Immature natural killer cell (primary cell): ENCODE measurements around the gene DUSP16. TPM values are rescaled to one million over a fixed set of nuclear protein-coding genes. Genes with fewer than 3 reads are reported as not detected.
"Not testable (repeated sequence)": the region's sequence is repeated elsewhere in the genome, so short reads cannot be mapped to it uniquely, and the experiment has no call there.

Experiments used
- DNase-seq, 3 donors: peaks; one replicate each; pipeline ENCODE4 v3.0.0; 2022; ENCODE audit warnings: mixed read lengths in 1 of 3
- H3K27ac Mint-ChIP-seq, 6 donors: one replicate each; pipeline ENCODE4 v1.8.0; 2020; ENCODE audit warnings: mixed read lengths in 6 of 6, mild to moderate bottlenecking in 5 of 6, inconsistent platforms in 4 of 6, moderate library complexity in 3 of 6
- H3K27me3 Mint-ChIP-seq, 3 donors: one replicate each; pipeline ENCODE4 v1.8.0; 2020 to 2021; ENCODE audit warnings: low read depth in 3 of 3, mild to moderate bottlenecking in 3 of 3, mixed read lengths in 3 of 3, moderate library complexity in 3 of 3, inconsistent platforms in 1 of 3
- H3K36me3 Mint-ChIP-seq, 3 donors: one replicate each; pipeline ENCODE4 v1.8.0; 2020; ENCODE audit warnings: mixed read lengths in 3 of 3, inconsistent platforms in 2 of 3, mild to moderate bottlenecking in 2 of 3
- H3K4me1 Mint-ChIP-seq, 2 donors: one replicate each; pipeline ENCODE4 v1.8.0; 2020; ENCODE audit warnings: inconsistent platforms in 2 of 2, mild to moderate bottlenecking in 2 of 2, mixed read lengths in 2 of 2, moderate library complexity in 1 of 2
- H3K4me3 Mint-ChIP-seq, 5 donors: one replicate each; pipeline ENCODE4 v1.8.0; 2020; ENCODE audit warnings: mild to moderate bottlenecking in 5 of 5, mixed read lengths in 5 of 5, inconsistent platforms in 3 of 5, moderate library complexity in 3 of 5
- H3K9me3 Mint-ChIP-seq, 6 donors: one replicate each; pipeline ENCODE4 v1.8.0; 2020; ENCODE audit warnings: mild to moderate bottlenecking in 6 of 6, mixed read lengths in 6 of 6, inconsistent platforms in 4 of 6, moderate library complexity in 3 of 6
- polyA plus RNA-seq, 3 donors: library from polyadenylated mRNA; unstranded; fragments of 300-500 nt; fragmentation: Illumina TruSeq; gene quantifications; one replicate each; pipeline ENCODE4 v1.2.3, GENCODE V29; 2021

Gene DUSP16
- polyA plus RNA-seq, 3 donors from 2014 or later: 0.57 to 0.78 TPM; not detected in 1

DNA sequence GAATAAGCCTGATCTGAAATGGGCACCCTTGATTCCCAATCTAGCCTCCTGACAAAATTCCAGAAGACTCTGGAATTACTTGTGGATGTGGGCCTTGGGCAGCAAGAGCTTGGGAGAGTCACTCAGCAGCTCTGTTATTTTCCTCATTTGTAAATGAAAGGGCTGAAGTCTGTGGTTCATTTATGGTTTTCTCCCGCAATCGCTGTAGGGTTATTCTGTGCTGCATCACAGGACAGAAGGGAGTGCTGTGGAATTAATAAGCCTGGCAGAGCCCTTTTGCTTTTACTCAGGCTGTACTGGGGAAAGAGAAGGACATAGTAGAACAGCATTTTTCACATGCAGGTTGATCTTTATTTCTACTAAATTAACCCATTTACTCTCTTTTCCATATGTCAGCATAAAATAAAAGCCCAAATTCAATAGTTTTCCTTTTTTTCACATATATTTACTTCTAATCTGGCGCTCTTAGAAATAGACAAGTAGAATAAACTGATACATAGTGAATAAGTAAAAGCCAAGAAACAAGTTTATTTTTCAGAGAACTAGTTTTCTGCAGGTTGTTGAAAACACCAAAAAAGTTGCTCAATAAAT lies 49.2 kb downstream of the DUSP16 start:
- H3K36me3 Mint-ChIP-seq: peaks cover 4 to 12% (median 8%) of the 10 kb centered on the region in 3 donors
- H3K9me3 Mint-ChIP-seq: no peaks in the 10 kb centered on the region
- peaks cover 0 to 2% (median 0%) of the 10 kb centered on the region in 3 donors for H3K27me3 Mint-ChIP-seq
- no peak overlapping the region for H3K27ac Mint-ChIP-seq
- no peak overlapping the region for H3K4me3 Mint-ChIP-seq
- no peak for DNase-seq
- H3K4me1 Mint-ChIP-seq: no peaks in the 10 kb centered on the region

DNA sequence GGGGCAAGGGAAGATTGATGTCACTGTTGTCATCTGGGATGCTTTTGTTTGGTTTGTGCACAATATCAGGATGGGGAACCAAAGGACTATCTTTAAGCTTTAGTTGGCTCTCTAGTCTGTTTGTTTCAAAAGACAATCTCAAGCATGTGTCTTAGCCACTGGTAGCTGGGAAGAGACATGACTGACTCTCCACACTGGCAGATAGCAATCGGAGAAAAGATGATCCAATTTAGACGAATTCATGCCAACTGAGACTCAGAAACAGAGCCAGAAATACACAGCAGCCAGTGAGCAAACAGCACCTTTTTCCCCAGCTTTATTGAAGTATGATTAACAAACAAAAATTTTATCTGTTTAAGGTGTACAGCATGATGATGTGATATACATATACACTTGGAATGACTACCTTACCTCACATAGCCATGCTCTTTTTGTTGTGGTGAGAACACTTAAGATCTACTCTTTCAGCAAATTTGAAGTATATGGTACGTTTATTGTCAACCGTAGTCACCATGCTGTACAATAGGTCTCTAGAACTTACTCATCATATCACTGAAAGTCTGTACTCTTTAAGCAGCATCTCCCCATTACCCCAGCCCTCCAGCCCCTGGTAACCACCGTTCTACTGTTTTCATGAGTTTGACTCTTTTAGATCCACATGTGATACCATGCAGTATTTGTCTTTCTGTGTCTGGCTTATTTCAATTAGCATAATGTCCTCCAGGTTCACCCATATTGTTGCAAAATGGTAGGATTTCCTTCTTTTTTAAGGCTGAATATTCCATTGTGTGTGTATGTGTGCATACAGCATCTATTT lies 50.6 kb downstream of the DUSP16 start:
- Mint-ChIP-seq H3K27me3 (peaks cover 0 to 2% (median 0%) of the 10 kb centered on the region in 3 donors), H3K9me3 (no peaks in the 10 kb centered on the region), H3K36me3 (peaks cover 0 to 9% (median 3%) of the 10 kb centered on the region in 3 donors), H3K4me3 (no peak overlapping the region), H3K27ac (no peak overlapping the region), H3K4me1 (no peaks in the 10 kb centered on the region)
- DNase-seq: no peak

DNA sequence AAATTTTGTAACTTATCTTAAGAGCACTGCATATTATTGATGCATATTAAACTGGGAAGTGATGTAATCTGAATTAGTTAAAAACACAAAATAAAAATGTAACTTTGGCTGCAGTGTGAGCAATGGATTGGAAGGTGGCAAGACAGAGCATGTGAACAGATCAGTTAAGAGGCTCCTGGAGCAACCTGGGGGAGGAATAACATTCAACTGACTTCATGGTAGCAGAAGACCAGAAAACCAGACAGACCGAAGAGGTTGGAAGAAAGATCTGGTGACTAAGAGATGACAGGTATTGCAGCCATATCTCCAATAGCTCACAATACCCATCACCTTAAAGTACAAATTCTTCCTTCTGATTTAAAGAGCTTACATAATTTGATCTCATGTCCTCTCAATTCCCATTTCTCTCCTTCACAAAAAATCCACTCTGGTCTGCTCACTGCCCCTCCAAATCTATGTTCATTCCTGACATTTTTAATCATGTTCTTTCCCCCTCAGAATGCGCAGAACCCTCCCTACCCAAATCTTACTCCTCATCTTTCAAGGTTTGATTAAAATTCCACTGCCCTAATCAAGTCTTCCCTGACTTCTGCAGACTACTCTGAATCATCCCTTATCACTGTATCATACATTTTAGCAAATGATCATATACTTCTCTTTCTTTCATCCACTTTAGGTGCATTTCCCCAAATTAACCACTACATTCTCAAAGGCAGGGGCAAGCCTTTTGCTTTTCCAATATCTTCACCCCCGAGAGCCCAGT lies 51.5 kb downstream of the DUSP16 start:
- Mint-ChIP-seq H3K4me3 (no peak overlapping the region), H3K9me3 (no peaks in the 10 kb centered on the region), H3K27me3 (peaks cover 0 to 2% (median 0%) of the 10 kb centered on the region in 3 donors), H3K36me3 (peaks cover 0 to 4% (median 0%) of the 10 kb centered on the region in 3 donors), H3K4me1 (peaks cover 0 to 1% of the 10 kb centered on the region in 2 donors), H3K27ac (no peak overlapping the region)
- no peak for DNase-seq

DNA sequence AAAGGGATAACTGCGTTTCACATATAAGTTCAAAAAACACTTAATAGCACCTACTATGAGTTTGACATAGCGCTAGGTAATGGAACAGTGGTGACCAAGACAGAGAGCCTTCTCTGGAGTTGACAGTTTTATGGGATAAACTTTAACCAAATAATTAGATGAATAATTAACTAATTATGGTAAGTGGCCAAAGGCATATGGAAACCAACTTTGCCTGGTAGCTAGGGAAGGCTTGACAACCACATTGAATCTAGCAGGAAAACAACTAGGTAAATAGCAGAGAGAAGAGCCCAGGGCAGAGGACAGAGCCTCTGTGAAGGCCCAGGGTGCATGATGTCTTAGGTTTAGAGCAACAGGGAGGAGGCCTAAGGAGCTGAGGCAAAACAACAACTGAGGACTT lies 52.1 kb downstream of the DUSP16 start:
- H3K27ac Mint-ChIP-seq: no peak overlapping the region
- no peak overlapping the region for H3K4me3 Mint-ChIP-seq
- peaks cover 1 to 8% of the 10 kb centered on the region in 2 donors for H3K4me1 Mint-ChIP-seq
- no peaks in the 10 kb centered on the region for H3K9me3 Mint-ChIP-seq
- DNase-seq: no peak
- peaks cover 0 to 4% (median 0%) of the 10 kb centered on the region in 3 donors for H3K36me3 Mint-ChIP-seq
- H3K27me3 Mint-ChIP-seq: peaks cover 0 to 2% (median 0%) of the 10 kb centered on the region in 3 donors

DNA sequence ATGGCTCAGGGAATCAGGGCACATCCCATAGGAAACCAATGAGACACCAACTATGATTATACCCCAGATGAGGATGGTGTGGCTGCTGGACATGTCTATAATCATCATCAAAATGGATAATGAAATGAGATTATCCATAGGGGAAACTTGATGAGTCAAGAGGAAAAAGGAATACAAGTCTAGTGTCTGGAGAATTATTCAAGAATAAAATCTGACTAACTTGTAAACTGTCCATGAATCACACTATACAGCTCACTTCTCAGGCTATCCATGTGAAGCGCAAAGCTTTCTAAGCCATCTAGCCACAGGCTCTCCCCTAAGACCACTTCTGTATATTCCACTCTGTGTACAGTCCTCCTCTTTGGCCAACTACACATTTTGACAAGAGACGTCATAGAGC lies 52.5 kb downstream of the DUSP16 start:
- Mint-ChIP-seq H3K9me3 (no peaks in the 10 kb centered on the region), H3K27me3 (peaks cover 0 to 2% (median 0%) of the 10 kb centered on the region in 3 donors), H3K27ac (no peak overlapping the region), H3K4me1 (peaks cover 1 to 12% of the 10 kb centered on the region in 2 donors), H3K4me3 (no peak overlapping the region), H3K36me3 (peaks cover 0 to 4% (median 0%) of the 10 kb centered on the region in 3 donors)
- DNase-seq: no peak

DNA sequence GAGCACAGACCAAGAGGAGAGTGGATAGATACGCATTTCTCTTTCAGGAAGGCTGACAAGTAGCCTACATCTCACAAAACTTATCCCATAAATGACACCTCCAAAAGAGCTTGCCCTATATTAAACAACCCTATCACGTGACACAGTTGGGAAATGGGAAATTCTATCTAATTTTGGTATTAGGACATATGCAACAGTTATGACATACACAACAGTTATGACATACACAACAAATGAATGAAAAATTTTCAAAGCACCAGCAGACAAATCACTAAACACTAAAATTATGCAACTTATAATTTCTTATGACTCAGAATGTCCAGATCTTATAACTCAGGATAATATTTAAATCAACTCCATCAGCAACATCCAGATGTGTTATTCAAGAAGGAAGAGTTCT lies 54.1 kb downstream of the DUSP16 start:
- Mint-ChIP-seq H3K4me1 (peaks cover 1 to 14% of the 10 kb centered on the region in 2 donors), H3K4me3 (no peak overlapping the region), H3K27ac (no peak overlapping the region)

DNA sequence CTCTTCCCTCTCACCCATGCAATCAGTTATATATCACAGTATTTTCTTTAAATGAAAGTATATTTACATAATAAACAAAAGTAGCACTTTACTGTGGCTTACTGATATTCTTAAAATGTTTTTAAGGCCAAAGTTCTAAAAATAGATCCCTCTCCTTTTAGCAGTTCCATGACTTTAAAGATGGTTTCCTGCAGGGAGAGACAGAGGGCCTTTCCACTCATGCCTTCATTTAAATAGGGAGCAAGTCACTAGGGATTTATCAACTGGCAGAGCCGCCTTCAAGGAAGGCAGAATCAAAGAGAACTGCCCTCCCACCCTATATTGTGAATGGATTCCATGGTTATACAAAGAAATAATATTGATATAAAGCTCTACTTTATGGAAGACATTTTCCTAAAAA lies 55.5 kb downstream of the DUSP16 start:
- Mint-ChIP-seq H3K9me3 (no peaks in the 10 kb centered on the region), H3K4me3 (no peak overlapping the region)

More for the DNA sequence above, 54.1 kb downstream of the DUSP16 start:
- DNase-seq: no peak
- H3K36me3 Mint-ChIP-seq: peaks cover 0 to 4% (median 0%) of the 10 kb centered on the region in 3 donors
- peaks cover 0 to 2% (median 0%) of the 10 kb centered on the region in 3 donors for H3K27me3 Mint-ChIP-seq
- H3K9me3 Mint-ChIP-seq: no peaks in the 10 kb centered on the region

DNA sequence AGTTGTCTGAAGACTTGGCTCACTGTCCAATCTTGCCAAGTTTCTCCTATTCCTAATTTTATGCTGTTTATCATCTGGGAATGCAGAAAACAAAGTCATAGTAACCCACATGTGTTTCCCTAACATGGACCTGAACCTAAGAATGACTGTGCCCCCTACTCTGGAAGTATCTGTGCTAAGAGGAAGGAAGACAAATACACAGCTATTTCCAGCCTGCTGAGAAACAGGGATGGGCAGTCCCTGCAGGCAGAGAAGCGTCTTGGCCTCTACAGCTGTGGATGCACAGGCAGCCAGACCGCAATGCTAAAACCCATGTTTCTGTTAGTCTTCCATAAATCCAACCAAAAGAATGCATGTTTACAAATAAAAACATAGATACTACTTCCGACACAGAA lies 56.2 kb downstream of the DUSP16 start:
- no peaks in the 10 kb centered on the region for H3K9me3 Mint-ChIP-seq

More for the DNA sequence above, 55.5 kb downstream of the DUSP16 start:
- no peak for DNase-seq
- Mint-ChIP-seq H3K27me3 (peaks cover 0 to 2% (median 0%) of the 10 kb centered on the region in 3 donors), H3K36me3 (peaks cover 0 to 4% (median 0%) of the 10 kb centered on the region in 3 donors), H3K27ac (no peak overlapping the region), H3K4me1 (peaks cover 1 to 18% of the 10 kb centered on the region in 2 donors)

DNA sequence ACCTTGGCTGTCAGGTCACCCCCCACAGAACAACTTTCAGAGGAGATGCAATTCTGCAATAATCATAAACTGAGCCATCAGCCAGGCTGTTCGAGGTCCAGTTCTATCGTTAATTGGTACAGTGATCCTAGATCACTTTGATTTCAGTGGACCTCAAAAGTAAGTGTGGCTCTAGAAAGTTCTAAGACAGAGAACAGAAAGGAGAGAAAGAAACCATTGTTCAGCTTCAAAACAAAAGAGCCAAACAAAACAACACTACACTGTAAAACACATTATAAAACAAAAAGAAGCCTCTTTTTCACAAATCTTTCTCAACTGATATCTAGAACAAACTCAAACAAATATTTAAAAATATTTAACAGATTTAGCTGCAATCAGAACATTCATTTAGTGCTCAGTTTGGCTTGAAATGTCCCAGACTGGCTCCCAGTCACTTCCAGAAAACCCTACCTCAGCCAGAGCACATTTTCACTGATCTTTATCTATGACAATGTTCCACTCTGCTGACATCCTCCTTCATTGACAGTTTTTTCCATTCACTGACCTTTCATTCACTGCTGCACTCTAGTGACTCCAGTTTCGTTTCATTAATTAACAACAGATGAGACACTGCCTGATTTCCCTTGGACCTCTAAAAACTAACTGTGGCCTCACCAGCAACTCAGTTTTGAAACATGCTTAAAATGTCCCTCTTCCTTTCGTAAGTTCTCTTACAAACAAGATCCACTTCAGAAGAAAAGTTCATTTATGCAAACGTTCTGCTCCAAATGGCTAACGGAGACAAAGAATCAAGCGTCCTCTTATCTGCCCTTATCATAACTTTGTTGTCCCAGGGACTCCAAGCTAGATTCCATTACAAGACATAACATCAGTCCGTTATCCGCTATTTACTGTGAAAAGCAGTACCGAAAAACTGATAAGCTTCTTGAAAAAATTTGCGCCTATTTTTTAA lies 56.8 kb downstream of the DUSP16 start:
- Mint-ChIP-seq H3K4me3 (no peak overlapping the region), H3K27me3 (peaks cover 0 to 2% (median 0%) of the 10 kb centered on the region in 3 donors), H3K4me1 (peaks cover 1 to 18% of the 10 kb centered on the region in 2 donors), H3K36me3 (peaks cover 0 to 4% (median 0%) of the 10 kb centered on the region in 3 donors), H3K9me3 (no peaks in the 10 kb centered on the region), H3K27ac (no peak overlapping the region)
- no peak for DNase-seq

More for the DNA sequence above, 56.2 kb downstream of the DUSP16 start:
- no peak overlapping the region for H3K27ac Mint-ChIP-seq
- H3K36me3 Mint-ChIP-seq: peaks cover 0 to 4% (median 0%) of the 10 kb centered on the region in 3 donors
- no peak overlapping the region for H3K4me3 Mint-ChIP-seq
- no peak for DNase-seq
- peaks cover 0 to 2% (median 0%) of the 10 kb centered on the region in 3 donors for H3K27me3 Mint-ChIP-seq
- H3K4me1 Mint-ChIP-seq: peaks cover 1 to 18% of the 10 kb centered on the region in 2 donors

DNA sequence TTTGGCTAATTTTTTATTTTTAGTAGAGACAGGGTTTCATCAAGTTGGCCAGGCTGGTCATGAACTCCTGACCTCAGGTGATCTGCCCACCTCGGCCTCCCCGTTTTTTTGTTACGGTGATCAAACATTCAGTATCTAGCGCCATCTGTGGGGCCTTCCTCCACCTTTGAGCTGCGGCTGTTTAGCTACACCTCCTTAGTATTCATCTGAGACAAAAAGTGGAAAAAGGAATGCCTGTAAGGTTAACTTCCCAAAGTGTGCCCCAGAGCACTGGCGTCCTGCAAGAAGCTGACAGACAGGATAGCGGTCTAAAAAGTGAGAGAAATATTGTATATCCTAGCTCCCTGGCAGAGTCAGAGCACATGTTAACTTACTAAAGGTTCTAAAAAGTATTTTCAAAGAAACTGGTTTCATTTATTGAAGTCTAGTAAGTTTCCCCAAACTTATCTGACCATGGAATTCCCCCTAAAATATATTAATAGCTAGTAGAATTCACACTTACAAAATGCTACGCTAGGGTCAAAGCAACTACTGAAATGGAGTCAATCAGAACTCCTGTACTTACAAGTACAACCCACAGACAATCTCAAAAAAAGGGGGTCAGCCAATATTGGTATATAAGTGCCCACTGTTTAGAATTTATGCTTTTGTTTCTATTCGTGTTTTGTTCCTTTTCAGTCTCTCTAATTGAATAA lies 59.1 kb downstream of the DUSP16 start:
- peaks cover 1 to 18% of the 10 kb centered on the region in 2 donors for H3K4me1 Mint-ChIP-seq
- DNase-seq: peak in 2 of 3 donors; percentile 6 to 26
- H3K36me3 Mint-ChIP-seq: peaks cover 0 to 4% (median under 1%) of the 10 kb centered on the region in 3 donors
- H3K4me3 Mint-ChIP-seq: no peak overlapping the region
- H3K27ac Mint-ChIP-seq: peak overlapping the region in 1 of 6 donors; percentile 31
- H3K9me3 Mint-ChIP-seq: no peaks in the 10 kb centered on the region
- H3K27me3 Mint-ChIP-seq: no peaks in the 10 kb centered on the region

DNA sequence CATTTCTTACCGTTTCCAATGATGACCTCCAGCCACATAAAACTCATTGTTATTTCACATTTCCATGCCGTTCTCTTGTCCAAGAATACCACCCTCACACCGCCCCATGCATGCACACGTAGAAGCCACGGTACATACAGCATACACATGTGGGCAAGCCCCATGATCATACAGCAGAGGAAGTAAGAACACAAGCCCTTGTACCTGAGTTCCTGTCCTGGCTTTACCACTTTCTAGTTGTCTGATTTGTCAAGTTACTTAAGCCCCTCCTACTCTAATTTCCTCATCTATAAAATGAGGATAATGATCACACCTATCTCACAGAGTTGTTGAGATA lies 59.9 kb downstream of the DUSP16 start:
- H3K27ac Mint-ChIP-seq: peak overlapping the region in 1 of 6 donors; percentile 71
- H3K9me3 Mint-ChIP-seq: no peaks in the 10 kb centered on the region
- H3K4me3 Mint-ChIP-seq: no peak overlapping the region
- H3K36me3 Mint-ChIP-seq: peaks cover 0 to 4% (median 0%) of the 10 kb centered on the region in 3 donors
- no peak for DNase-seq
- H3K27me3 Mint-ChIP-seq: no peaks in the 10 kb centered on the region
- H3K4me1 Mint-ChIP-seq: peaks cover 1 to 18% of the 10 kb centered on the region in 2 donors

DNA sequence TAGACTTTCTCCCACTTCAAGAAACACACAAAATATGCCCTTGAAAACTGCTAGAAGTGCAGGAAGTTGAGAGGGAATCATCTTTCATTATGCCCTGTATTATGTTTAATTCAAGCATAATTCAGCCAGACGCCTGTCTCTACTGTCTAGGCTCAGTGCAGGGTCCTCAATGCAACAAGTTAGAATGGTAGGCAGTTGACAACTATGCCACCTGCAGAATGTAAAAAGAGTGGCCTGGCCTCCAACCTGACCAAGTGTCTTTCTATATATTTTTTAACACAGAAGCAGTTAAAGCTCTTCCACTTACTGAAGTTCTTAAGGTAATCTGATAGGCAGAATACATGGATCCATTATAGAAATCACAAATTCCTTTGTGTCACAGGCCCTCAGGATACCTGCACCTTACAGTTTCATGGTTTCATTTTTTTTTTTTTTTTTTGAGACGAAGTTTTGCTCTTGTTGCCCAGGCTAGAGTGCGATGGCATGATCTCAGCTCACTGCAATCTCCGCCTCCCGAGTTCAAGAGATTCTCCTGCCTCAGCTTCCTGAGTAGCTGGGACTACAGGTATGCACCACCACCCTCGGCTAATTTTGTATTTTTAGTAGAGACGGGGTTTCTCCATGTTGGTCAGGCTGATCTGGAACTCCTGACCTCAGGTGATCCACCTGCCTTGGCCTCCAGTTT lies 60.4 kb downstream of the DUSP16 start:
- H3K27ac Mint-ChIP-seq, H3K4me3 Mint-ChIP-seq, H3K27me3 Mint-ChIP-seq: not testable (repeated sequence)

More for the DNA sequence above, 60.4 kb downstream of the DUSP16 start:
- not testable (repeated sequence) for H3K9me3 Mint-ChIP-seq, DNase-seq, H3K36me3 Mint-ChIP-seq
- peaks cover 1 to 18% of the 10 kb centered on the region in 2 donors for H3K4me1 Mint-ChIP-seq
